ENCODE data around the gene ITGB3.
A peak's percentile ranks its signal among the peaks of the same experiment; 100 is the strongest.

ITGB3 gene

GRCh38 chr17:47279062-47279801, 25.6 kb downstream of the ITGB3 start:
- Histone ChIP-seq H3K36me3 (replicated peaks; ENCODE audit: low read depth, low read length) (no peaks in the 10 kb centered on the region), H3K4me1 (ENCODE audit: low read length) (peaks cover 46% of the 10 kb centered on the region), H3K4me3 (ENCODE audit: low read length) (peak overlapping the region; percentile 71), H3K27me3 (ENCODE audit: low read depth, low read length) (peaks cover 4% of the 10 kb centered on the region; the same call in 1 of the 2 replicates), H4K20me1 (ENCODE audit: insufficient read depth, low read length) (no peaks in the 10 kb centered on the region), H3K9me3 (ENCODE audit: insufficient read depth, low read length) (no peaks in the 10 kb centered on the region), H3K27ac (ENCODE audit: low read length) (peak overlapping the region; percentile 65), H3K4me2 (ENCODE audit: low read length) (peak overlapping the region; percentile 98), H2AFZ (ENCODE audit: low read depth, low read length) (peak overlapping the region; percentile 57), H3K79me2 (ENCODE audit: low read length) (no peaks in the 10 kb centered on the region), H3K9ac (ENCODE audit: low read length) (peak overlapping the region; percentile 53)
- no peak for TF ChIP-seq EZH2phosphoT487 (IDR thresholded peaks at IDR 0.05; ENCODE audit: low read depth)
- TF ChIP-seq, protein P1, sequence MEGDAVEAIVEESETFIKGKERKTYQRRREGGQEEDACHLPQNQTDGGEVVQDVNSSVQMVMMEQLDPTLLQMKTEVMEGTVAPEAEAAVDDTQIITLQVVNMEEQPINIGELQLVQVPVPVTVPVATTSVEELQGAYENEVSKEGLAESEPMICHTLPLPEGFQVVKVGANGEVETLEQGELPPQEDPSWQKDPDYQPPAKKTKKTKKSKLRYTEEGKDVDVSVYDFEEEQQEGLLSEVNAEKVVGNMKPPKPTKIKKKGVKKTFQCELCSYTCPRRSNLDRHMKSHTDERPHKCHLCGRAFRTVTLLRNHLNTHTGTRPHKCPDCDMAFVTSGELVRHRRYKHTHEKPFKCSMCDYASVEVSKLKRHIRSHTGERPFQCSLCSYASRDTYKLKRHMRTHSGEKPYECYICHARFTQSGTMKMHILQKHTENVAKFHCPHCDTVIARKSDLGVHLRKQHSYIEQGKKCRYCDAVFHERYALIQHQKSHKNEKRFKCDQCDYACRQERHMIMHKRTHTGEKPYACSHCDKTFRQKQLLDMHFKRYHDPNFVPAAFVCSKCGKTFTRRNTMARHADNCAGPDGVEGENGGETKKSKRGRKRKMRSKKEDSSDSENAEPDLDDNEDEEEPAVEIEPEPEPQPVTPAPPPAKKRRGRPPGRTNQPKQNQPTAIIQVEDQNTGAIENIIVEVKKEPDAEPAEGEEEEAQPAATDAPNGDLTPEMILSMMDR (IDR thresholded peaks at IDR 0.05; ENCODE audit: low read depth, low read length), result no peak

DNA sequence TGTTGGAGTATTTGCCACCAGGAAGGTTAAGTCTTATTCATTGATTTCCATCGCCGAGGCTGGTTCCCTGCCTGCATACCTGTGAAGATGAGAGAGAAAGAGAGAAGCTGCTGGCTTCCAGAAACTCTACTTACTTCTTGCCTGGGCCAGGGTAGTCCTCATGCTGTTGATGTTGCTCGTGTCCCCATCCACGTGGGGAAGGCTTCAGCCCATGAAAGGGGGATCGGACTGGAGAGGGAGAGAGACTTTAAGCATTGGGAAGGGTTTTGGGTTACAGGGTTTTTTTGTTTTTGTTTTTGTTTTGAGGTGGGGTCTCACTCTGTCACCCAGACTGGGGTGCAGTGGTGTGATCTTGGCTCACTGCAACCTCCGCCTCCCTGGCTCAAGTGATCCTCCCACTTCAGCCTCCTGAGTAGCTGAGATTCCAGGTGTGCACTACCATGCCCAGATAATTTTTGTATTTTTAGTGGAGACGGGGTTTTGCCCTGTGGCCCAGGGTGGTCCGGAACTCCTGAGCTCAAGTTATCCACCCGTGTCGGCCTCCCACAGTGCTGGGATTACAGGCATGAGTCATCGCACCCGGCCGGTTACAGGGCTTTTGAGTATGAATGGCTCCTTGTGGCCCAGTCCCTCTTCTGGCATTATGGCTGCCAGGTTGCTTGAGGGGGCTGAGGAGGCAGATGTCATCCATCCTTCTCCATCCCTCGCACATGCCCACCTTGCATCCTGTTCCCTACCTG, 26.6 kb downstream of the ITGB3 start:
- no peaks in the 10 kb centered on the region for H3K9me3 ChIP-seq (ENCODE audit: insufficient read depth, low read length)
- no peak overlapping the region for H2AFZ ChIP-seq (ENCODE audit: low read depth, low read length)
- H3K36me3 ChIP-seq (replicated peaks; ENCODE audit: low read depth, low read length), result no peaks in the 10 kb centered on the region
- peak overlapping the region; percentile 65; the same call in 1 of the 2 replicates for H3K27ac ChIP-seq (ENCODE audit: low read length)
- peak overlapping the region; percentile 98 for H3K4me2 ChIP-seq (ENCODE audit: low read length)
- no peak overlapping the region for H3K4me3 ChIP-seq (ENCODE audit: low read length)
- H3K79me2 ChIP-seq (ENCODE audit: low read length), result no peaks in the 10 kb centered on the region
- H3K9ac ChIP-seq (ENCODE audit: low read length), result no peak overlapping the region
- no peaks in the 10 kb centered on the region for H3K27me3 ChIP-seq (ENCODE audit: low read depth, low read length)
- H3K4me1 ChIP-seq (ENCODE audit: low read length), result peaks cover 42% of the 10 kb centered on the region
- H4K20me1 ChIP-seq (ENCODE audit: insufficient read depth, low read length), result no peaks in the 10 kb centered on the region
- TF ChIP-seq, protein P1 (IDR thresholded peaks at IDR 0.05; ENCODE audit: low read depth, low read length), result no peak
- TF ChIP-seq EZH2phosphoT487 (IDR thresholded peaks at IDR 0.05; ENCODE audit: low read depth), result no peak

DNA sequence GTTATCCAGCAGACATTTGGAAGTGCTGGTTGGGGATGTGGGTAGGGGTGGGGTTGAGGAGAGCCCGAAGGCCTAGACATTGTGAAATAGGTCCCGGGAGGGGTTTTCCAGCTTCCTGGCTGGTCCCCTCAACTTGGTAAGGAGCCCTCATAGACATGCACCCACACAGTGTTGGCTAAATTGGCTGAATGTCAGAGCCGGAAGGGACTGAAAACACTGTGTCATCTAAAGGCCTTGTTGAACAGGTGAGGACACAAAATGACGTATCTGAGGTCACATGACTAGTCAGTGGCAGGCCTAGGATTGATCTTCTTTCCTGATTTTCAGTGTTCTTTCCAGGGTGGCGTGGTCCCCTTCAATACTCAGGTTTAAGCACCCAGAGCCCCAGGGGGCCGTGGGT, 27.6 kb downstream of the ITGB3 start:
- Histone ChIP-seq H4K20me1 (ENCODE audit: insufficient read depth, low read length) (no peaks in the 10 kb centered on the region), H3K4me2 (ENCODE audit: low read length) (no peak overlapping the region)
- TF ChIP-seq EZH2phosphoT487 (IDR thresholded peaks at IDR 0.05; ENCODE audit: low read depth), result no peak
- TF ChIP-seq, protein P1 (IDR thresholded peaks at IDR 0.05; ENCODE audit: low read depth, low read length), result no peak

DNA sequence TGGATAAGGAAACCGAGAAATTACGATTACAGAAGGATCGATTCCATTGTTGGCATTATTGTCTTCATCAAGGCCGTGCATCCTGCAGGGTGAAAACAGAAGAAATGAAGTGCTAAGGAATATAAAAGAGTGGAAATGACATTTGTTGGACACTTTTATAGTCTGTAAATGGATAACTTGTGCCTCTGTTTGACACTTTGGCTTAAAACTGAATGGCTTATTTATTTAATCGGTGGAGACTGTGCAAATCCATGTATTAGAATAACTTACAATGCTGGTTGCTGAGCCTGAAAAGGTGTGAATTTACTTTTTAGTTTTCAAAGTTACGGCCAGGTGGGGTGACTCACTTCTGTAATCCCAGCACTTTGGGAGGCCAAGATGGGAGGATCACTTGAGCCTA, 31.4 kb downstream of the ITGB3 start:
- Histone ChIP-seq H3K4me2 (ENCODE audit: low read length) (no peak overlapping the region), H3K9ac (ENCODE audit: low read length) (no peak overlapping the region), H3K9me3 (ENCODE audit: insufficient read depth, low read length) (no peaks in the 10 kb centered on the region), H3K27ac (ENCODE audit: low read length) (no peak overlapping the region), H4K20me1 (ENCODE audit: insufficient read depth, low read length) (no peaks in the 10 kb centered on the region), H3K79me2 (ENCODE audit: low read length) (no peaks in the 10 kb centered on the region), H3K36me3 (replicated peaks; ENCODE audit: low read depth, low read length) (no peaks in the 10 kb centered on the region), H3K4me3 (ENCODE audit: low read length) (no peak overlapping the region), H3K27me3 (ENCODE audit: low read depth, low read length) (no peaks in the 10 kb centered on the region), H2AFZ (ENCODE audit: low read depth, low read length) (no peak overlapping the region), H3K4me1 (ENCODE audit: low read length) (peaks cover 45% of the 10 kb centered on the region)
- no peak for TF ChIP-seq EZH2phosphoT487 (IDR thresholded peaks at IDR 0.05; ENCODE audit: low read depth)
- TF ChIP-seq, protein P1 (IDR thresholded peaks at IDR 0.05; ENCODE audit: low read depth, low read length), result no peak

More for the DNA sequence above, 27.6 kb downstream of the ITGB3 start:
- Histone ChIP-seq H2AFZ (ENCODE audit: low read depth, low read length) (no peak overlapping the region), H3K36me3 (replicated peaks; ENCODE audit: low read depth, low read length) (no peaks in the 10 kb centered on the region), H3K9ac (ENCODE audit: low read length) (no peak overlapping the region), H3K4me3 (ENCODE audit: low read length) (no peak overlapping the region), H3K4me1 (ENCODE audit: low read length) (peaks cover 42% of the 10 kb centered on the region), H3K9me3 (ENCODE audit: insufficient read depth, low read length) (no peaks in the 10 kb centered on the region), H3K27ac (ENCODE audit: low read length) (no peak overlapping the region), H3K79me2 (ENCODE audit: low read length) (no peaks in the 10 kb centered on the region), H3K27me3 (ENCODE audit: low read depth, low read length) (no peaks in the 10 kb centered on the region)
